ENCODE results near the gene FGF12.

FGF12 gene

GRCh38 chr3:192685801-192686200 is 41.5 kb downstream of the FGF12 start:
- DNase-seq (ENCODE audit: low read depth) = no peak

GRCh38 chr3:192684151-192684550 is 43.2 kb downstream of the FGF12 start:
- DNase-seq (ENCODE audit: low read depth) = no peak

GRCh38 chr3:192675958-192676649 is 51.2 kb downstream of the FGF12 start:
- DNase-seq (ENCODE audit: low read depth) = no peak

GRCh38 chr3:192655628-192656027 is 71.7 kb downstream of the FGF12 start:
- no peak for DNase-seq (ENCODE audit: low read depth)

GRCh38 chr3:192655040-192655439 is 72.3 kb downstream of the FGF12 start:
- no peak for DNase-seq (ENCODE audit: low read depth)

- DNase-seq (ENCODE audit: low read depth) = no peak
Observed at GRCh38 chr3:192653862-192654261, 73.5 kb downstream of the FGF12 start.

- no peak for DNase-seq (ENCODE audit: low read depth)
Observed at GRCh38 chr3:192652727-192653126, 74.6 kb downstream of the FGF12 start.

GRCh38 chr3:192651836-192652512 is 75.4 kb downstream of the FGF12 start:
- DNase-seq (ENCODE audit: low read depth) = no peak

GRCh38 chr3:192645437-192645836 is 81.9 kb downstream of the FGF12 start:
- no peak for DNase-seq (ENCODE audit: low read depth)

GRCh38 chr3:192642651-192643050 is 84.7 kb downstream of the FGF12 start:
- no peak for DNase-seq (ENCODE audit: low read depth)

GRCh38 chr3:192641919-192642318 is 85.4 kb downstream of the FGF12 start:
- DNase-seq (ENCODE audit: low read depth) = no peak

- no peak for DNase-seq (ENCODE audit: low read depth)
Observed at GRCh38 chr3:192639987-192640386, 87.4 kb downstream of the FGF12 start.

GRCh38 chr3:192637803-192638202 is 89.5 kb downstream of the FGF12 start:
- DNase-seq (ENCODE audit: low read depth) = no peak

- DNase-seq (ENCODE audit: low read depth) = no peak
Observed at GRCh38 chr3:192636517-192637444, 90.6 kb downstream of the FGF12 start.

GRCh38 chr3:192629429-192629828 is 97.9 kb downstream of the FGF12 start:
- no peak for DNase-seq (ENCODE audit: low read depth)

- DNase-seq (ENCODE audit: low read depth) = no peak
Observed at GRCh38 chr3:192621909-192622308, 105.4 kb downstream of the FGF12 start.

- DNase-seq (ENCODE audit: low read depth) = no peak
Observed at GRCh38 chr3:192620275-192620674, 107.1 kb downstream of the FGF12 start.

GRCh38 chr3:192611411-192611810 is 115.9 kb downstream of the FGF12 start:
- no peak for DNase-seq (ENCODE audit: low read depth)

- no peak for DNase-seq (ENCODE audit: low read depth)
Observed at GRCh38 chr3:192608726-192609600, 118.4 kb downstream of the FGF12 start.

- no peak for DNase-seq (ENCODE audit: low read depth)
Observed at GRCh38 chr3:192607798-192608197, 119.5 kb downstream of the FGF12 start.

GRCh38 chr3:192597913-192598312 is 129.4 kb downstream of the FGF12 start:
- no peak for DNase-seq (ENCODE audit: low read depth)

- no peak for DNase-seq (ENCODE audit: low read depth)
Observed at GRCh38 chr3:192597506-192597905, 129.8 kb downstream of the FGF12 start.

All from stimulated activated CD8-positive, alpha-beta memory T cell treated with anti-CD3 and anti-CD28 coated beads, Interleukin-4, amount 100 ng/mL, for 24 hours (primary cell).